Activated CD4-positive, CD25-positive, alpha-beta regulatory T cell treated with anti-CD3 and anti-CD28 coated beads, Interleukin-2, amount 50 U/mL, for 72 hours (primary cell): Measurements from ENCODE around the gene ZNF79.

ENCODE experiments used
- DNase-seq: peaks from one replicate; pipeline ENCODE4 v3.0.0; 2021

Gene ZNF79

DNA sequence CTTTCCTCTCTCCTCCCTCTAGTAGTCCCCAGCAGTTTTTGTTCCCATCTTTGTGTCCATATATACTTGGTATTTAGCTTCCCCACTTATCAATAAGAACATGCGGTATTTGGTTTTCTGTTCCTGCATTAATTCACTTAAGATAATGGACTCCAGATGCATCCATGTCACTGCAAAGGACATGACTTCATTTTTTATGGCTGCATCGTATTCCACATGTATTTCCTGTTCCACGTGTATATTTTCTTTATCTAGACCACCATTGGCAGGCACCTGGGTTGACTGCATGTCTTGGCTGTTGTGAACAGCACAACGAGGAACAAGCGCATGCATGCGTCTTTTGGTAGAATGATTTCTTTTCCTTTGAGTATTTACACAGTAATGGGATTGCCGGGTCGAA, 6.2 kb downstream of the ZNF79 start:
- DNase-seq, result no peak

DNA sequence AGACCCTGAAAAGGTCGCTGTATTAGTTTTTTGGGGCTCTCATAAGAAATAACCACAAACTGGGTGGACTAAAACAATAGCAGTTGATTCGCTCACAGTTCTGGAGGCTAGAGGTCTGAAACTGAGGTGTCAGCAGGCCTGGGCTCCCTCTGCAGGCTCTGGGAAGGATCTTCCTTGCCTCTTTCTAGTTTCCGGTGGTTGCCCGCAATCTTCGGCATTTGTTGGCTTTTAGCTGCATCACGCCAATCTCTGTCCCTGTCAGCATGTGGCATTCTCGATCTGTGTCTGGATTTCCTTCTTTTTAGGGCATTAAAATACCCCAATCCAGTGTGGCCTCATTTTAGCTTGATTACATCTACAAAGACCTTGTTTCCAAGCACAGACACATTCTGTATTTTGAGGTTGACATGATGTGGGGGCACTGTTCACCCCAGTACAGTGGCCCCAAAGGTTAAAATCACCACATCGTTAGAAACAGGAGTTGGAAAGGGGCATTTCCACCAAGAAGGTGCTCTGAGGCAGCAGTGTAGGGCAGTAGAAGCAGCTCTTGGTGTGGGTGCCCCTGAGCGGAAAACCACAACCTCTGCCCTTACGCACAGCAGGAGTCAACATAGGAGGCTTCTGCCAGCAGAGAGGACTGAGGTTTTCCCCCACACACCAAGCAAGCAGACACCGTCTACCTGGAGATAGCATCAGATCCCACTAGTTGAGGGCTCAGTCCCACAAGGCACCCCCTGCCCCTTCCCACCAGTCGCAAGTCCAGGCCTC, 13.5 kb downstream of the ZNF79 start:
- no peak for DNase-seq

DNA sequence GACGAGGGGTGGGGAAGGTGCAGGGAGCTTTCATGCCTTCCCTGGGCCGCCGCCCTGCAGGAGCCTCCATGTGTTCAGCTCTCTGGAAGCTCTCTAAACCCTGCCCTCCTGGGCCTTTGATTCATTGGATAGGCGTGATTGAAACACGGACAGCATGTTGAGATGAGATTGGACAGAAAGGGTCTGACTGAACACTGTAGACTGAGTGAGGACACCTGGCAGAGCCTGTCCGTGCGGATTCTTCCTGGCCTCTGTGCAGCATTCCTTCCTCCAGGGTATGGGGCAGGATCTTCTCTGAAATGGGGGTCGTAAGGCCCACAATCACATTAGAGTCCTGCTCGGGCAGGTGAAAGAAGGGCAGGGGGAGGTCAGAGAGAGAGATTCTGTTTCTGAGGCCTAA, 14.2 kb downstream of the ZNF79 start:
- DNase-seq, result no peak

DNA sequence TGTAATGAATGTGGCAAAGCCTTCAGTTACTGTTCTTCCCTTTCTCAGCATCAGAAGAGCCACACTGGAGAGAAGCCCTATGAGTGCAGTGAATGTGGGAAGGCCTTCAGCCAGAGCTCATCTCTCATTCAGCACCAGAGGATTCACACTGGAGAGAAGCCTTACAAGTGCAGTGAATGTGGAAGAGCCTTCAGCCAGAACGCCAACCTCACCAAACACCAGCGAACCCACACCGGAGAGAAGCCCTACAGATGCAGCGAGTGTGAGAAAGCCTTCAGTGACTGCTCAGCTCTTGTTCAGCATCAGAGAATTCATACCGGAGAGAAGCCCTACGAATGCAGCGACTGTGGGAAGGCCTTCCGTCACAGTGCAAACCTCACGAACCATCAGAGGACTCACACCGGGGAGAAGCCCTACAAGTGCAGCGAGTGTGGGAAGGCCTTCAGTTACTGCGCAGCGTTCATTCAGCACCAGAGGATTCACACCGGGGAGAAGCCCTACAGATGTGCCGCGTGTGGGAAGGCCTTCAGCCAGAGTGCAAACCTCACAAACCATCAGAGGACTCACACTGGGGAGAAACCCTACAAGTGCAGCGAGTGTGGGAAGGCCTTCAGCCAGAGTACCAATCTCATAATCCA, 20.2 kb downstream of the ZNF79 start:
- no peak for DNase-seq

DNA sequence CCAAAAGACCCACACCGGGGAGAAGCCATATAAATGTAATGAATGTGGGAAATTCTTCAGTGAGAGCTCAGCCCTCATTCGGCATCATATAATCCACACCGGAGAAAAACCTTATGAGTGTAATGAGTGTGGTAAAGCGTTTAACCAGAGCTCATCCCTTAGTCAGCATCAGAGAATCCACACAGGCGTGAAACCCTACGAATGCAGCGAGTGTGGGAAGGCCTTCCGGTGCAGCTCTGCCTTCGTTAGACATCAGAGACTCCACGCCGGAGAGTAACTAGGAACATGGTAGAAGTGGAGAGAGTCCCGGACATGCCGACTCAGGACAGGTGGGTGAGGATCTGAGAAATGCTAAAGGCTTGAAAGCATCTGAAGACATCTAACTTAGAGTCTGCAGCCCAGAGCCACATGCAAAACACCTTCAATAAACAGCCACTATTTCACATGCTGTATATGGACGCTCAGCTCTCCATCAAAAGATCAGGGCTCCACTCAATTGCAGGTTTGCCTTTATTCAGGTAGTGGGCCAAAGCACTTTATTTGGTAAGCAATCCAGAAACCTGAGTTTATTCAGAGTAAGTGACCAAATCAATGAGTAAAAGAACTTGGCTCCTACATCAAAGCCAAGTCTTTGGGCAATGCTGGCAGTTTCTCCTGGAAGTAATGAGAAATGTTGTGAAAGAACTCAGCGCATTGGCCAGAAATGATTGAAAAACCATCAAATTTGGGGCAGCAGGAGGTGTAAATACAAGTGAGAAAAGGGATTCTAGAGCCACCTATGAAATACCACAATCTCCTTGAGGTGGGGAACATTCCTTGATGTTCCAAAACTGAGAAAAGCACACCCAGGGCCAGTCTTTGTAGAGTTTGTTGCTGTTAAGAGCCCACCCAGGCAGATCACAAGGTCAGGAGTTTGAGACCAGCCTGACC, 21.0 kb downstream of the ZNF79 start:
- no peak for DNase-seq

DNA sequence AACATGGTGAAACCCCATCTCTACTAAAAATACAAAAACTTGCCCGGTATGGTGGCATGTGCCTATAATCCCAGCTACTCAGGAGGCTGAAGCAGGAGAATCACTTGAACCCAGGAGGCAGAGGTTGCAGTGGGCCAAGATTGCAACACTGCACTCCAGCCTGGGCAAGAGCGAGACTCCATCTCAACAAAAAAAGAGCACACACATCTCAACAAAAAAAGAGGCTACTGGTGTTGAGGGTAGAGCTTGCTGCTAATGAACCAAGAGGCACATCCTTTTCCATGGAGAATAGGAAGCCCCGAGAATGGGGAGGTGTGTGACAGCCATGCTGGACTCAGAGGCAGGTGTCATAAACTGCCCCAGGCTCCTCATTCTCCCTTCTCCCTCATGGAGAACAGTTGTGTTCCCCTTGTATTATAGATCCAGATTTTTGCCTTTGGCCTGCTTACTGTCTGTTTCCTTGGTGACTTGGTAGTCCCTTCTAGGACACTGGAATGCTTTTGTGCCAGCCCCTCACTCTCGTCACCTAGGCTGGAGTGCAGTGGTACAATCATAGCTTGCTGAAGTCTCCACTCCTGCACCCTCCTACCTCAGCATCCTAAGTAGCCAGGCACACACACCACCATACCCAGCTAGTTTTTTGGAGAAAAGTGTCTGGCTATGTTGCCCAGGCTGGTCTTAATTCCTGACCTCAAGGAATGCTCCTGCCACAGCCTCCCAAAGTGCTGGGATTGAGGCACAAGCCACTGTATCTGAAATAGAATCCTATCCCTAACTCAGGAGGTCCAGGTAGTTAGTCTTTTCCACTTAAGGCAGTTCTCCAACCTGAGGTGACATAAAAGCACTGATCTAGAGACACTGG, 21.9 kb downstream of the ZNF79 start:
- no peak for DNase-seq

DNA sequence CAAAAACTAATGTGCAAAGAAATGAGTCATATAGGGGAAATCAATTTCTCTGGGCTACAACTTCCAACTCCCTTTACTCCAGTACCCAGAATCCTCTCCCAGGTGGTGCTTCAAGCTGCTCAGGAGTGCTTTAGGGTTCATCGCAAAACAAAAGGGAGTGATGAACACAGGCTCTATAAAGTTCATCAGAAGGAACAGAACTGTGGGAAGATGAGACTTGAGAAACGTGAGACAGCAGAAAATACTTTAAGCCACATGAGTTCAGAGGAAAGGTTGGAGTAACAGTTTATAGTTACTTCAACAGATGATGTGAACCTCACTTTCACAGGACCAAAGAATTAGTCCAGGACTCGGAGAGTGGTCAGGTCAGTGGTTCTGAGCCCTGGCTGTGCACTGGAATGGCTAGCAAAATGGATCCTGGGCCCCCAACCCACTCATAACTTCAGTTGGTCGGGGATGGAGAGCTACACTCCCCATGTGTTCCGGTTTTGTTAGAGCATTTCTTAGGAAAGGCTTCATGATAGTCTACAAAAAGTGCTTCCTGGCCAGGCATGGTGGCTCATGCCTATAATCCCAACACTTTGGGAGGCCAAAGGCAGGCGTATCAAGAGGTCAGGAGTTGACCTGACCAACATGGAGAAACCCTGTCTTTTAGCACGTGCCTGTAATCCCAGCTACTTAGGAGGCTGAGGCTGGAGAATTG, 22.7 kb downstream of the ZNF79 start:
- DNase-seq, result no peak

DNA sequence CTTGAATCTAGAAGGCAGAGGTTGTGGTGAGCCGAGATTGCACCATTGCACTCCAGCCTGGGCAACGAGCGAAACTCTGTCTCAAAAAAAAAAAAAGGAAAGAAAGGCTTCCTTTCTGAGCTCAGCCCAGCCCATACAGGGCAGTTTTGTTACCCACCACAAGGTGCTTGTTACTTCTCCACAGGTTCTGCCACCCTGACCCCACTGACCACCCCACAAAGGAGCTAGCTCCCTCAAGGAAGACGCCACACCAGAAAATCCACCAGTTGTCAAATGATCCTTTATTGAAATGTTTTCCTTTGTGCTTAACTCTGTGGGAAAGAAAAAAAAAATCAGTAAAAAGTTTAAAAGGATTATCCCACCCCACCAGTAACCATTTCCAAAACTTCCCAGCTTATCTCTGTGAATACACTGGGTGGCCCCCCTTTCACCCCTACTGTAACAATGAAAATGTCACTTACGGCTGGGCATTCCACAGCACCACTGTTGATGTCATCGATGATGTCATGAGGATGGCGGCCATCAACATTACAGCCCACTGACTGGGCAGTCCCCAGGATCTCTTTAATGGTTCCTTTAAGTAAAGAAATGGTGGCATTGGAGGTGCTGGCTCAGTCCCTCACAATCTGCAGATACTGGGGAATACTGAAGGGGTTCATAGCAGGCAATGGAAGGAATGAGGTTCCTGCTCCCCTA, 23.4 kb downstream of the ZNF79 start:
- no peak for DNase-seq

DNA sequence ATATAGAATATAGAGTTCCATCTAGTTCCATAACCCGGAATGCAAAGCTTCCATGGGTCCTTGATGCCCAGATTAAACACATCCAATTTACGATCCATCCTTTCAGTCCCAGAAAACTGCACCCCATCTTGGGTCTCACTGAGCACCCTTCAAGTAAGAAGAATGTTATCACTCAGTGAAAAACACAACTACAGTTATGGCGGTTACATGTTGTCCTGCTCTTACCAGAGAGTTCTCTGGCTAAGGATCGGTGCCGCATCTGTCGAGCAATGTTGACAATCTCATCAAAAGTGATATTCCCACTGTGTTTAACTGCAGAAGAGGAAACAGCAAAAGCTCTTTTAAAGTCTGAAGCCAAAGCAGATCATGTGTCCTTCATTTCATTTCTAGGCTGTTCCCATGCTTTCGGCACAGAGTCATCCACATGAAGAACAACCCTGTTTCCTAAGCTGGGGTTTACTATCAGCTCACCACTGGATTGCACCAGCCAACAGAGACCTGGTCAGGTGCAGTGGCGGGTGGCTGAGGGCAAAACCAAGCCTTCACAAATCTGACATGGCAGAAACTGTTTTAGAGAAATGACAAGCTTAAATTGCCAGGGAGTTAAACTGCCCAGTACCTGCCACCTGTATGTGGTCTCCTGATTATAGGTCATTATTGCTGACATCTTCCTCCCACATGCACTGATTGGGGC, 24.1 kb downstream of the ZNF79 start:
- DNase-seq, result no peak

DNA sequence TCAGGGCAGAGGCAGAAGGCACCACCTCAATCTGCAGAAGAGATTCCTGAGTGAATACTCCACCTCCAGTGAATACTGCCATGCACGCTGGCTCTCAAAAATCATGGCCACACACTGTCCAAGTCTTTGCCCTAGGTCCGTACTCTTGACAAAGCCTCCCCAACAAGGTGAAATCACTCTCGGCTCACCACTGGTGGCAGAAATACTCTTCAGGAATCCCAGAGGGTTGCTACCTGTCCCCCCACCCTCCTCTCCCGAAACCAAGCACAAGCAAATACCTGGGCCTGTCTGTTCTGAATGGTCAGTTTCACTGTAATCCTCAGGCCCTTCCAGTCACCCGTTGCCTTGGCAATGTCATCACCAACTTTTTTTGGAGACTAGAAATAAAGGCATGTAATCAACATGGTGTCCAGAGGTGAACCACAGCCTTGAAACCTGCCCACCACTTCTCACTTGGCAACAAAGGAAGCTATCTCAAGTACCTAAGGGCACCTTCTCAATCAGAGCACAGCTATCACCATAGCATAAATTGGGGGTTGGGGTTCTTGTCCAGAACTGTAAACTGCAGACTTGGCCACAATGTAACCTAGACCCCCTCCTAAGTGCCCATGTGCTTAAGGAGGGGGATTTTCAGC, 25.3 kb downstream of the ZNF79 start:
- no peak for DNase-seq

DNA sequence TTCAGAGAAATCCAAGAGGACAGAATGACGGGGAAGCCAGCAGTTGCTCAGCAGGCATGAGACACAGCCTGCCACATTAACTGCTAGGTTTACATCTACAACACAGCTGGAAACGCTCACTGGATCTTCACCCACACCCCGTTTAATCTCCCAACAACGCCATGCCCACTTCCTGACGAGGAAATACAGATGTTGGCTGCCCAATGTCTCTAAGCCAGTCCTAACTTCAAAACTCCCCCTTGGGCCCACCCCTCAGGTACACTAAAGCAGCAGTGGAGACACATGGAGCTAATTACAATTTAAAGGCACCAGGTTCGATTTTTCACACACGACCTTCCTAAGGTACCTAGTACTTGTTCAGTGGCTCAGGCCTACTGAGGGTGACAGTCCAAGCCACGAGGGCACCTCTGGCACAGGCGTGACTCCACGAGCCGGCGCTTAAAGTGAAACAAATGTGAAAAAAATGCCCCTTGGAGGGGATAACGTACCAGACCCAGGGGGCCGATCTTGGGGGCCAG, 26.1 kb downstream of the ZNF79 start:
- DNase-seq, result no peak

DNA sequence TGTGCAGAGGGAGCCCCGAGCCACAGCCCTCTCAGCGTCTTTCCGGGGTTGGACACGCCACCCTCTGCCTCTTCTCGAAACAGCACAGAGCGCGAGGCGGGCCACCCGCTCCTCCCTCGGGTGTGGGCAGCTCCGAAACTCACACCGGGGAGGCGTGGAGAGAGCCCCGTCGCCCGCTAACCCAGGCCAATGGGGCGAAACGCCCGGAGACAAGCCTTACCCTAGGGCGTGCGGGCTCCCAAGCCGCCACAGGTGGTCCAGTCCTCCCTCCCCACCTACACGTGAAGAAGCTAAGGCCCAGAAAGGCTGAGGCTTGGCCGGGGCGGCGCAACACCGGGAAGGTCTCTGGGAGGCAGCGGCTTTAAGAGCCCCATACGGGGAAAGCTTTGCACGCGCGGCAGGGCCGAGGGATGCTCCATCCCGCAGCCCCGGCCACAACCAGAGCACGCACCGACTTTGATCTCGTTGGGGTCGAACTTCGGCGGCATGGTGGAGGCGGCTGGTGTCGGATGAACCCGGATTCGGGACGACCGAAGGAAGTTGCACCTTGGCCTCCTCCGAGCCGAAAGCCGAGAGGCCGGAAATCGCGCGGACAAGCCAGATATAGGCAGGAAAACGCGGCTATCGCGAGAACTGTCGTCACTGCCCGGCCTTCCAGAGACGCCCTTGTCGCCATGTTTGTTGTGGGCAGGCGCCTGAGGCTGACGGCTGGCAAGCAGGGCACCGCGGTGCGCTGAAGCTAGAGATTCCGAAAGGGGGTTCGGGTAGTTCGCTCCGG, 26.8 kb downstream of the ZNF79 start, which contains the start of the genes LRSAM1 and RPL12:
LRSAM1 (plus strand) TSS at position 681 of the 778 bp plus-strand sequence. CDS start 3,018 bp downstream, outside the sequence.
RPL12 (minus strand) TSS at position 577 of the 778 bp plus-strand sequence; CDS start at position 488, 89 bp downstream.
- peak; percentile 99 for DNase-seq

DNA sequence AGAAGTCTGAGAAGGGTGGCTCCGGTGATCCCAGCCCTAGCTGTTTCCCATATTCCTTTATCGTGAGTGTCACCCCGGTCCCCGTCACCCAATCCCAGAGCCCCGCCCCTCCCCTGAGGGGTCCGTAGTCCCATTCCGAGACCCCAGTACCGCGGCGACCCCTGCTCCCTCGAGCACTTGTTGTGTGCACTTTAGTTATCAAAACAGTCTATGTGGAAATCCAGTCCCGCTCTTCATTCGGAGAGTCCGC, 27.4 kb downstream of the ZNF79 start:
- DNase-seq, result no peak

DNA sequence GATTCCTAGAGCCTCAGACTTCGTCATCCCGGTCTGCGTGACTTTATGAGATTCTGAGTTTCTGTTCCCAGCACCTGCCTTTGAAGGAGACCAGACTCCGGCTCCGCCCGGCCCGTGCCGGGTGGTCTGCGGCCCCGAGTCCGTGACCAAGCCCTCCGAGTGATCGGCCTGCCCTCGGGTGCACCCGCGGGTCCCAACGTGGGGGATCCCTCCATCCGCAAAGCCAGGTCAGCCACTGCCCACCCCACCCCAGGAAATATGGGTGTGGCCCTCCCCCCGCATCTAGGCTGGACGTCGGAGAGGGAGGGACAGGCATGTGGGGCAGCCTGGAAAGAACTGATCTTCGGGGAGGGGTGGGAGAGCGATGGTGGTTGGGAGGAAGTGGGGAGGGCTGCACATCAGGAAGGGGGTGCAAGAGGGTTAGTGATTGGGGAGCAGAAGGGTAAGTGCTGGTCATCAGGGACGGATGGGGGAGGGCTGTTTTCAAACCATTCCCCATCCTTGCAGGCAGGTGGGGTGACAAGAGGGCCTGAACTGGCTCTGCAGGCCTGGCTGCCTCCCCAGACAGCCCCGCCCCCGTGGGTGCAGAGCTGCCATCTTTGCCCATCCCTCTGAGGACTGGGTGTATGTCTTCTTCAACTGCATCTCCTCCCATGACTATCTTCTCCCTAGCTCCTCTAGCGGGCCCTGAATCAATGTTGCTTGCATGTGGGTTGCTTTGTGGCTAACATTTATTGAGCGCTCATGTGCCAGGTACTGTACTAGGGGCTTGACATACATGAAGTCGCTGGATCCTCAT, 27.9 kb downstream of the ZNF79 start:
- peak; percentile 53 for DNase-seq

DNA sequence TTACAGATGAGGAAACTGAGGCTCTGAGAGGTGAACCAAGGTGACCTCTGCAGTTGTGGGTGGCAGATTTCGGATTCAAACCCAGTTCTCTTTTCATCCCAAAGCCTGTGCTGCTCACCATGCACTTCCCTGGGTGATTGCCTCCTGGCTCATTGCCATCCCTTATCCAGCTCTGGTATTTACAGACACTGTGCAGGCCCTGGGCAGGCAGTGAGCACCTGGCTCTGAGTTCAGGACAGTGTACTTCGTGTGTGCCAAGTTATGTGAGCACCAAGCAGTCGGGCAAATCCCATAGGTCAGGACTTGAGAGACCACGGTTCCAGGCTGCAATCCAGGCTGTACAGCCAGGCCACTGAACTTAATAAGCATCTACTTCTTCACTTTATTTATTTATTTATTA, 28.5 kb downstream of the ZNF79 start:
- DNase-seq, result no peak

DNA sequence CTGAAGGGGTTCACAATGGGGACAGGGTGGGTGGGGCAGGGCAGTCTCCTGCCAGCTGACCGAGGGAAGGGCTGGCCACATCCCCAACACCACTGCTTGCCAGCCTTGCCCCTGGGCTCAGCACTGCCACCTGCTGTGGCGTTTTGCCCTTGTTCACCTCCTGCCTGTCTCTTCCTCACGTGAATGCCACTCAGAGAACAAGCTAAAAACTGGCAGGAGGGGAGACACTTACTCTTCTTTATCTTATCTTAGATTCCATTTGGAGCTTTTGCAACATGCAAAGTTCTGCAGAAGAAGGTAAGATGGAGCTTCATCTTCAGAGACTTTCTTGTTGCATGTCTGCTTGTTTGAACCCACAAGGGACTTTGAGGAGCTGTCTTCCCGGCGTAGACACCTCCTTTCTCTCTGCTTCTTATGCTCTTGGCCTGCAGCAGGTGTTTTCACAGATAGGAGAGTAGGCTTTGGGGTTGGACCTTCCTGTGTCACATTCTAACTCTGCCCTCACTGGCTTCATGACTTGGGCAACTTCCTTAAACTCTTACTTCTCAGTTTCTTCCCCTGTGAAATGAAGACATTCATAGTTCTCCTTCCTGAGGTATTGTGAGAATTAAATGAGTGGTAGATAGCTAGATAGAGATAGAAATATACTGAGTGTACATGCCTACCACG, 31.3 kb downstream of the ZNF79 start:
- DNase-seq, result no peak

DNA sequence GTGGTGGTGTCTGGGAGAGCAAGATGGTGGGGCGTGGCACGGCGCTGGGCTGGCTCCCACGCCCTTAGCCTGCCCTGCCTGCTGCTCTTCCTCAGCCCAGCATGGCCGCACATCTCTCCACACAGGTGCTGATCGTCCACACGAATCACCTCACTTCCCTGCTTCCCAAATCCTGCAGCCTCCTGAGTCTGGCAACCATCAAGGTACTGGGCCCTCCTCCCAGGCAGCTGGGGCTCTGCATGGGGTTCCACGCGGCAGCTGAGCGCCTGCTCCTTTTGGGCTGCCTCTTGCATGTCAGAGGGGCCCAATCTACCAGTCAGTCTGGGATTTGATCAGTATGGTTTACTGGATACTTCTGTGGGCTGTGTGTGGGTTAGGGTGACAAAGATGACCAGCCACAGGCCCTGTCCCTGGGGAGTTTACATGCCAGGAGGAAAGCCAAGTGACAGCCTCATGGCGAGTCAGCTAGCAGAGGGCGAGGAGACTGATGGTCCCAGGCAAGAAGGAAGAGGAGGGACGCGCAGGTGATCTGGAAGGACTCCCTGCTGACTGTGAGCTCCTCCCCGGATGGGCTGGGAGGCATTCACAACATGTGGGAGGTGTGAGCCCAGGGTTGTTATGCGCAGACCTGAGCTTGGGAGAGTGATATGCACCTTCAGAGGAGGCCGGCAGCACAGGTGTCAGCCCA, 33.2 kb downstream of the ZNF79 start:
- DNase-seq, result no peak
